Natural killer cell treated with Interleukin-12 subunit alpha and Interleukin-12 subunit beta and Interleukin-15 and Interleukin-18, amount 100 ng/mL, for 72 hours (primary cell): ENCODE results near the gene WDR46. TPM values are rescaled to one million over a fixed set of nuclear protein-coding genes. Genes with fewer than 3 reads are reported as not detected.
"Not testable (repeated sequence)": the region's sequence is repeated elsewhere in the genome, so short reads cannot be mapped to it uniquely, and the experiment has no call there.

Source experiments
- ATAC-seq, 2 donors: fragments of 150-1000 bp; cut with Tn5 transposase in 1 of 2; sonication (Bioruptor Pico), chemical (Tn5 transposase) in 1 of 2; 2 replicates each; pipeline ENCODE4 v1.10.0; 2021
- DNase-seq: peaks from one replicate; pipeline ENCODE4 v3.0.0; 2022; ENCODE audit warnings: low spot score
- H3K27ac Mint-ChIP-seq, 2 donors: 1 replicate in 1 of 2; 2 replicates in 1 of 2; pipeline ENCODE4 v1.8.0; 2022; ENCODE audit warnings: mixed read lengths in 2 of 2, mild to moderate bottlenecking in 1 of 2, moderate library complexity in 1 of 2
- H3K27me3 Mint-ChIP-seq, 2 donors: 1 replicate in 1 of 2; 2 replicates in 1 of 2; pipeline ENCODE4 v1.8.0; 2022; ENCODE audit warnings: mixed read lengths in 2 of 2
- H3K36me3 Mint-ChIP-seq: one replicate; pipeline ENCODE4 v1.8.0; 2022; ENCODE audit warnings: mixed read lengths
- H3K4me1 Mint-ChIP-seq, 2 donors: 1 replicate in 1 of 2; 2 replicates in 1 of 2; pipeline ENCODE4 v1.8.0; 2022; ENCODE audit warnings: low read depth in 2 of 2, mixed read lengths in 2 of 2, mild to moderate bottlenecking in 1 of 2
- H3K4me3 Mint-ChIP-seq: one replicate; pipeline ENCODE4 v1.8.0; 2022; ENCODE audit warnings: mixed read lengths
- H3K9me3 Mint-ChIP-seq: 2 replicates; pipeline ENCODE4 v1.8.0; 2022; ENCODE audit warnings: mixed read lengths
- total RNA-seq, 2 donors: library from RNA; stranded (reverse); gene quantifications; one replicate each; pipeline ENCODE4 v1.2.3, GENCODE V29; 2022

WDR46 gene
- total RNA-seq, 2 donors from 2014 or later, result 81.8 to 148 TPM

GRCh38 chr6:33286946-33287914 lies 1.8 kb downstream of the WDR46 start:
- Mint-ChIP-seq H3K27ac (peak overlapping the region in 1 of 2 donors; percentile 77), H3K4me1 (peaks cover 37 to 41% of the 10 kb centered on the region in 2 donors), H3K36me3 (peaks cover 24% of the 10 kb centered on the region), H3K9me3 (no peaks in the 10 kb centered on the region), H3K27me3 (no peaks in the 10 kb centered on the region), H3K4me3 (peak overlapping the region; percentile 93)
- no peak for DNase-seq
- no peak for ATAC-seq

- H3K27ac Mint-ChIP-seq, H3K27me3 Mint-ChIP-seq, DNase-seq, ATAC-seq, H3K9me3 Mint-ChIP-seq, H3K4me3 Mint-ChIP-seq: not testable (repeated sequence)
- peaks cover 16% of the 10 kb centered on the region for H3K36me3 Mint-ChIP-seq
- H3K4me1 Mint-ChIP-seq, result peaks cover 29% of the 10 kb centered on the region in 2 donors
Measured at GRCh38 chr6:33285214-33285613, 3.8 kb downstream of the WDR46 start.

GRCh38 chr6:33280539-33280938 lies 8.5 kb downstream of the WDR46 start:
- Mint-ChIP-seq H3K36me3 (peaks cover 8% of the 10 kb centered on the region), H3K4me3 (no peak overlapping the region), H3K27me3 (no peaks in the 10 kb centered on the region), H3K27ac (peak overlapping the region; percentile 11 to 75), H3K4me1 (peaks cover 18 to 22% of the 10 kb centered on the region in 2 donors), H3K9me3 (no peaks in the 10 kb centered on the region)
- ATAC-seq (no peak), DNase-seq (no peak)

GRCh38 chr6:33279971-33280511 lies 9.0 kb downstream of the WDR46 start:
- Mint-ChIP-seq H3K36me3 (peaks cover 10% of the 10 kb centered on the region), H3K4me3 (no peak overlapping the region)
- ATAC-seq, result no peak

GRCh38 chr6:33279257-33279695 lies 9.8 kb downstream of the WDR46 start:
- ATAC-seq, result no peak
- Mint-ChIP-seq H3K36me3 (peaks cover 18% of the 10 kb centered on the region), H3K4me3 (no peak overlapping the region), H3K27me3 (no peaks in the 10 kb centered on the region), H3K27ac (peak overlapping the region in 1 of 2 donors; percentile 28), H3K4me1 (peaks cover 31 to 33% of the 10 kb centered on the region in 2 donors), H3K9me3 (no peaks in the 10 kb centered on the region)
- no peak for DNase-seq

More at GRCh38 chr6:33279971-33280511, 9.0 kb downstream of the WDR46 start:
- Mint-ChIP-seq H3K27ac (peak overlapping the region; percentile 28 to 75), H3K9me3 (no peaks in the 10 kb centered on the region), H3K4me1 (peaks cover 23 to 25% of the 10 kb centered on the region in 2 donors), H3K27me3 (no peaks in the 10 kb centered on the region)
- no peak for DNase-seq

- ATAC-seq (no peak), DNase-seq (no peak)
- peak overlapping the region; percentile 87 to 97 for H3K27ac Mint-ChIP-seq
- H3K36me3 Mint-ChIP-seq, result peaks cover 20% of the 10 kb centered on the region
- H3K9me3 Mint-ChIP-seq, result no peaks in the 10 kb centered on the region
- H3K4me3 Mint-ChIP-seq, result peak overlapping the region; percentile 84
- H3K4me1 Mint-ChIP-seq, result peaks cover 32 to 35% of the 10 kb centered on the region in 2 donors
- no peaks in the 10 kb centered on the region for H3K27me3 Mint-ChIP-seq
Measured at GRCh38 chr6:33278810-33279209, 10.2 kb downstream of the WDR46 start.

GRCh38 chr6:33278392-33278741 lies 10.7 kb downstream of the WDR46 start:
- Mint-ChIP-seq H3K36me3 (peaks cover 23% of the 10 kb centered on the region), H3K9me3 (no peaks in the 10 kb centered on the region), H3K4me1 (peaks cover 35 to 36% of the 10 kb centered on the region in 2 donors), H3K27me3 (no peaks in the 10 kb centered on the region), H3K27ac (peak overlapping the region; percentile 87 to 97), H3K4me3 (peak overlapping the region; percentile 84)
- no peak for DNase-seq
- ATAC-seq, result no peak

- H3K27me3 Mint-ChIP-seq, result no peaks in the 10 kb centered on the region
- DNase-seq (no peak), ATAC-seq (peak in 1 of 2 donors; percentile 11)
- H3K36me3 Mint-ChIP-seq, result peaks cover 28% of the 10 kb centered on the region
- peak overlapping the region; percentile 84 for H3K4me3 Mint-ChIP-seq
- peak overlapping the region; percentile 87 to 97 for H3K27ac Mint-ChIP-seq
- H3K9me3 Mint-ChIP-seq, result no peaks in the 10 kb centered on the region
- peaks cover 40 to 42% of the 10 kb centered on the region in 2 donors for H3K4me1 Mint-ChIP-seq
Measured at GRCh38 chr6:33277663-33278391, 11.2 kb downstream of the WDR46 start.

GRCh38 chr6:33276864-33277662 lies 12.0 kb downstream of the WDR46 start, which contains the start of gene B3GALT4:
Gene B3GALT4 (plus strand): TSS chr6:33277123. CDS start chr6:33277420, 297 bp downstream.
- peaks cover 48% of the 10 kb centered on the region in 2 donors for H3K4me1 Mint-ChIP-seq
- H3K27me3 Mint-ChIP-seq, result no peaks in the 10 kb centered on the region
- ATAC-seq, result peak; percentile 82 to 87
- H3K27ac Mint-ChIP-seq, result peak within 1 kb of the TSS; percentile 87 to 97
- no peaks in the 10 kb centered on the region for H3K9me3 Mint-ChIP-seq
- peak within 1 kb of the TSS; percentile 95 for H3K4me3 Mint-ChIP-seq
- H3K36me3 Mint-ChIP-seq, result peaks cover 35% of the 10 kb centered on the region
- DNase-seq, result peak; percentile 88

- Mint-ChIP-seq H3K27me3 (no peaks in the 10 kb centered on the region), H3K4me3 (peak overlapping the region; percentile 95), H3K36me3 (peaks cover 35% of the 10 kb centered on the region), H3K27ac (peak overlapping the region; percentile 87 to 97), H3K4me1 (peaks cover 53% of the 10 kb centered on the region in 2 donors), H3K9me3 (no peaks in the 10 kb centered on the region)
- no peak for DNase-seq
- ATAC-seq, result no peak
Measured at GRCh38 chr6:33276581-33276863, 12.5 kb downstream of the WDR46 start.

- not testable (repeated sequence) for DNase-seq, H3K9me3 Mint-ChIP-seq, H3K27me3 Mint-ChIP-seq, ATAC-seq
- Mint-ChIP-seq H3K27ac (peak overlapping the region; percentile 97 to 99), H3K4me3 (peak overlapping the region; percentile 95), H3K36me3 (peaks cover 35% of the 10 kb centered on the region), H3K4me1 (peaks cover 51 to 59% of the 10 kb centered on the region in 2 donors)
Measured at GRCh38 chr6:33275795-33276580, 13.1 kb downstream of the WDR46 start.
